ENCODE results near the gene ZBTB7C. TPM values are rescaled to one million over a fixed set of nuclear protein-coding genes. Genes with fewer than 3 reads are reported as not detected.

The ZBTB7C gene
- total and polyA plus RNA-seq, 4 donors: 0.19 to 1.1 (median 0.45) TPM

GRCh38 chr18:48031641-48032040, 377.5 kb downstream of the ZBTB7C start:
- no peak for DNase-seq (ENCODE audit: low spot score)
- H3K9me3 ChIP-seq (ENCODE audit: control insufficient read depth in 4 of 4, low read length in 3 of 4): no peaks in the 10 kb centered on the region
- no peak overlapping the region for H3K27ac ChIP-seq (ENCODE audit: low read depth in 1 of 2, low read length in 2 of 2)
- no peaks in the 10 kb centered on the region for H3K4me1 ChIP-seq (ENCODE audit: control insufficient read depth in 4 of 4, insufficient read depth in 4 of 4, low read length in 3 of 4)
- H3K9ac ChIP-seq (ENCODE audit: low read depth in 1 of 2, low read length in 2 of 2): no peak overlapping the region
- no peak for TF ChIP-seq FOXA2 (IDR thresholded peaks at IDR 0.05)
- TF ChIP-seq HNF4G (IDR thresholded peaks at IDR 0.05): no peak
- TF ChIP-seq NR2F2 (IDR thresholded peaks at IDR 0.05): no peak
- TF ChIP-seq GABPA (IDR thresholded peaks at IDR 0.05 in 1 of 2, conservative IDR thresholded peaks at IDR 0.05 in 1 of 2): no peak
- TF ChIP-seq REST (IDR thresholded peaks at IDR 0.05): no peak
- no peak for TF ChIP-seq MAX (IDR thresholded peaks at IDR 0.05)
- no peak for TF ChIP-seq RXRA (IDR thresholded peaks at IDR 0.05)
- TF ChIP-seq EGR1 (IDR thresholded peaks at IDR 0.05; ENCODE audit: low read depth in 2 of 2): no peak
- TF ChIP-seq JUND (IDR thresholded peaks at IDR 0.05): no peak
- no peak overlapping the region for H3K4me3 ChIP-seq (ENCODE audit: low read depth in 1 of 3, low read length in 3 of 3)
- 83% methylated on average over 5 of the region's 5 CpGs for WGBS
- H3K27me3 ChIP-seq (ENCODE audit: control insufficient read depth in 4 of 4, insufficient read depth in 4 of 4, low read length in 3 of 4): no peaks in the 10 kb centered on the region
- H3K36me3 ChIP-seq (ENCODE audit: control insufficient read depth in 4 of 4, insufficient read depth in 3 of 4, low read depth in 1 of 4, low read length in 3 of 4): no peaks in the 10 kb centered on the region

- Histone ChIP-seq H3K4me1 (ENCODE audit: control insufficient read depth in 4 of 4, insufficient read depth in 4 of 4, low read length in 3 of 4) (no peaks in the 10 kb centered on the region), H3K4me3 (ENCODE audit: low read depth in 1 of 3, low read length in 3 of 3) (no peak overlapping the region), H3K9me3 (ENCODE audit: control insufficient read depth in 4 of 4, low read length in 3 of 4) (no peaks in the 10 kb centered on the region), H3K27me3 (ENCODE audit: control insufficient read depth in 4 of 4, insufficient read depth in 4 of 4, low read length in 3 of 4) (no peaks in the 10 kb centered on the region), H3K27ac (ENCODE audit: low read depth in 1 of 2, low read length in 2 of 2) (no peak overlapping the region), H3K36me3 (ENCODE audit: control insufficient read depth in 4 of 4, insufficient read depth in 3 of 4, low read depth in 1 of 4, low read length in 3 of 4) (no peaks in the 10 kb centered on the region), H3K9ac (ENCODE audit: low read depth in 1 of 2, low read length in 2 of 2) (no peak overlapping the region)
- TF ChIP-seq FOXA1 (IDR thresholded peaks at IDR 0.05) (no peak), RAD21 (IDR thresholded peaks at IDR 0.05) (peak; percentile 95 to 96), ATF3 (IDR thresholded peaks at IDR 0.05) (no peak), CTCF (IDR thresholded peaks at IDR 0.05; ENCODE audit: low read depth, low read length, missing input control) (peak; percentile 84), NR2F2 (IDR thresholded peaks at IDR 0.05) (no peak), RXRA (IDR thresholded peaks at IDR 0.05) (no peak), GABPA (IDR thresholded peaks at IDR 0.05 in 1 of 2, conservative IDR thresholded peaks at IDR 0.05 in 1 of 2) (no peak), MAX (IDR thresholded peaks at IDR 0.05) (no peak), REST (IDR thresholded peaks at IDR 0.05) (no peak), YY1 (IDR thresholded peaks at IDR 0.05) (no peak), JUND (IDR thresholded peaks at IDR 0.05) (no peak), HNF4G (IDR thresholded peaks at IDR 0.05) (no peak), FOXA2 (IDR thresholded peaks at IDR 0.05) (peak; percentile 5), HNF4A (conservative IDR thresholded peaks at IDR 0.05) (peak in 1 of 2 donors; percentile 15)
- DNase-seq (ENCODE audit: low spot score): no peak
- 74% methylated on average over 4 of the region's 4 CpGs for WGBS
These were observed 378.3 kb downstream of the ZBTB7C start for GRCh38 chr18:48030616-48031480.

Data from liver (tissue), 9 donors.